Right atrium auricular region (tissue), 2 donors: ENCODE results near the gene CEP170B. TPM values are rescaled to one million over a fixed set of nuclear protein-coding genes. Genes with fewer than 3 reads are reported as not detected.
"Not testable (repeated sequence)": the region's sequence is repeated elsewhere in the genome, so short reads cannot be mapped to it uniquely, and the experiment has no call there.

Experiments
- DNase-seq: peaks from one replicate; pipeline ENCODE4 v3.0.0-alpha.2; 2019; ENCODE audit warnings: low spot score
- H3K27ac ChIP-seq, 2 donors: fragments of 200-600 bp; sonication (generic); 1 replicate in 1 of 2; 2 replicates in 1 of 2; pipeline ENCODE4 v1.5.1; 2016 to 2019
- H3K27me3 ChIP-seq, 2 donors: fragments of 200-600 bp; sonication (generic); one replicate each; pipeline versions ENCODE4 v1.5.1 to v1.6.0; 2017 to 2019
- H3K36me3 ChIP-seq: fragments of 200-600 bp; sonication (generic); one replicate; pipeline ENCODE4 v1.5.1; 2016
- H3K4me1 ChIP-seq, 2 donors: fragments of 200-600 bp; sonication (generic); one replicate each; pipeline versions ENCODE4 v1.5.1 to v1.6.0; 2017 to 2019
- H3K4me3 ChIP-seq, 2 donors: fragments of 200-600 bp; sonication (generic); 1 replicate in 1 of 2; 2 replicates in 1 of 2; pipeline ENCODE4 v1.5.1; 2017 to 2019; ENCODE audit warnings: mild to moderate bottlenecking in 1 of 2, moderate library complexity in 1 of 2
- H3K9me3 ChIP-seq, 2 donors: fragments of 200-600 bp; sonication (generic); one replicate each; pipeline ENCODE4 v1.5.1; 2019
- CTCF ChIP-seq, 2 donors: fragments of 200-600 bp; sonication (generic); IDR thresholded peaks; one replicate each; pipeline ENCODE4 v1.5.1; 2019; ENCODE audit warnings: antibody characterized with exemption in 2 of 2
- total RNA-seq, 2 donors: library from RNA; depleted of rRNA; stranded (reverse); fragments of >200 nt; gene quantifications; one replicate each; pipeline ENCODE4 v1.1.0, GENCODE V29; 2016

Gene CEP170B
- total RNA-seq, 2 donors from 2014 or later: 7.9 to 15.1 TPM

DNA sequence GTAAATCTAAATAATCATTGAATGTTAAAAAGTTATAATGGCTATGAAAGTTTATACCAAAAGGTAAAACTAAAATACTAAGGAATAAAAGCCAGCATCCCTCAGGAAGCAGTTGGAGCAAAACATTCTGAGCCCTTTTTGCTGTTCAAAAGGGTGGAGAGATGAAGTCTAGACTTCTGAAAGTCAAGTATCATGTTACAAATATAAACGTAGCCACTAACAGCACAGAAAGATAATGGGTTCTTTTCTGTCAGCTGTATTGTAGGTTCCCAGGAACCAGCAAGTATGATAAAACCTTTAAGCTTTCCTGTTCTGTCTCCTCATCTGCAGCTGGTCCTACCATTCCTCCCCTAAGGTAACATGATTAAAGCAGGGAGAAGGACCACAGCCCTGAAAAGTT, 43.2 kb downstream of the CEP170B start:
- TF ChIP-seq CTCF (IDR thresholded peaks at IDR 0.05): no peak
- H3K4me3 ChIP-seq: no peak overlapping the region

DNA sequence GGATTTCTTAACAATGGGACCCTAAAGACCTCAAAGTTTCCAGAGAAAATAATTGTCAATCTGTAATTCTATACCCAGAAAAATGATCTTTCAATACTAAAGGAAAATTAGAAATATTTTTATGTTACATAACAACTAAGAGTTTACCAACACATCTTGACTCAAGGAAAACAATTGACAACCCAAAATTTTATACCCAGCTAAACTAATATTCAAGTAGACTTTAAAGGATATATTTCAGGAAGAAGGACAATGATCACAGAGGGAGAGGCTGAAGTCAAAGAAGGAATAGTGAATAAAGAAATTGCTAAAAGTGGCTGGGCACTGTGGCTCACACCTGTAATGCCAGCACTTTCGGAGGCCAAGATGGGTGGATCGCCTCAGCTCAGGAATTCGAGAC, 47.0 kb downstream of the CEP170B start:
- Histone ChIP-seq H3K9me3 (peaks cover 0 to 23% of the 10 kb centered on the region in 2 donors), H3K4me1 (no peaks in the 10 kb centered on the region), H3K36me3 (no peaks in the 10 kb centered on the region), H3K27ac (no peak overlapping the region), H3K27me3 (no peaks in the 10 kb centered on the region), H3K4me3 (no peak overlapping the region)
- no peak for TF ChIP-seq CTCF (IDR thresholded peaks at IDR 0.05)
- DNase-seq: no peak

More for the DNA sequence above, 43.2 kb downstream of the CEP170B start:
- DNase-seq: no peak
- no peak overlapping the region for H3K27ac ChIP-seq
- peaks cover 0 to 23% of the 10 kb centered on the region in 2 donors for H3K9me3 ChIP-seq
- no peaks in the 10 kb centered on the region for H3K4me1 ChIP-seq
- no peaks in the 10 kb centered on the region for H3K36me3 ChIP-seq
- no peaks in the 10 kb centered on the region for H3K27me3 ChIP-seq

DNA sequence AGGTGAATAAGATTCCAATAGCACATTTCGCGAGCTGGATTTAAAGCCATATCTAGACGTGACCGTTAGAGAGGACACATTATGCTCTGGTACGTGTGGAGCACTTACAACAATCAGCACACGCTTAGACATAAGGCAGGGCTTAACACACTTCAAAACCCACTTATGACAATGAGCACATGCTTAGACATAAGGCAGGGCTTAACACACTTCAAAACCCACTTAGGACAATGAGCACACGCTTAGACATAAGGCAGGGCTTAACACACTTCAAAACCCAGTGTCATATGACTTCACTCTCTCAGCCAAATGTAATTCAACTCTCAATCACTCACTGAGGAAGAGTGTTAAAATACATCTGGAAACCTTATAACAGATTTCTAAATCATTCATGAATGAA, 48.4 kb downstream of the CEP170B start:
- H3K9me3 ChIP-seq: peaks cover 0 to 23% of the 10 kb centered on the region in 2 donors
- no peaks in the 10 kb centered on the region for H3K36me3 ChIP-seq
- no peak overlapping the region for H3K4me3 ChIP-seq
- TF ChIP-seq CTCF (IDR thresholded peaks at IDR 0.05): no peak
- H3K4me1 ChIP-seq: no peaks in the 10 kb centered on the region
- no peak overlapping the region for H3K27ac ChIP-seq
- no peak for DNase-seq
- H3K27me3 ChIP-seq: no peaks in the 10 kb centered on the region

DNA sequence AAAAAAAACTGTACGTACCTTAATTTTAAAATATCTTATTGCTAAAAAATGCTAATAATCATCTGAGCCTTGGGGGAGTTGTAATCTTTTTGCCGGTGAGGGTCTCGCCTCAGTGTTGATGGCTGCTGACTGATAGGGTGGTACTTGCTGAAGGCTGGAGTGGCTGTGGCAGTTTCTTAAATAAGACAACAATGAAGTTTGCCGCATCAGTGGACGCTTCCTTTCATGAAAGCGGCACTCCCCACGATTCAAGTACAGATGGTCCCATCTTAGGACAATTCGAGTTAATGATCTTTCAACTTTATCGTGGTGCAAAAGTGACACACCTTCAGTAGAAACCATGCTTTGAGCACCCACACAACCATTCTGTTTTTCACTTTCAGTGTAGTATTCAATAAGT, 52.0 kb downstream of the CEP170B start:
- no peak overlapping the region for H3K4me3 ChIP-seq
- peaks cover 0 to 7% of the 10 kb centered on the region in 2 donors for H3K9me3 ChIP-seq
- no peaks in the 10 kb centered on the region for H3K27me3 ChIP-seq
- H3K4me1 ChIP-seq: no peaks in the 10 kb centered on the region
- H3K27ac ChIP-seq: no peak overlapping the region
- no peaks in the 10 kb centered on the region for H3K36me3 ChIP-seq
- TF ChIP-seq CTCF (IDR thresholded peaks at IDR 0.05): no peak
- no peak for DNase-seq

GRCh38 chr14:104917993-104918392, 52.9 kb downstream of the CEP170B start:
- DNase-seq: no peak
- no peak for TF ChIP-seq CTCF (IDR thresholded peaks at IDR 0.05)
- Histone ChIP-seq H3K4me3 (no peak overlapping the region), H3K27me3 (no peaks in the 10 kb centered on the region), H3K4me1 (no peaks in the 10 kb centered on the region), H3K36me3 (no peaks in the 10 kb centered on the region), H3K27ac (no peak overlapping the region), H3K9me3 (no peaks in the 10 kb centered on the region)

DNA sequence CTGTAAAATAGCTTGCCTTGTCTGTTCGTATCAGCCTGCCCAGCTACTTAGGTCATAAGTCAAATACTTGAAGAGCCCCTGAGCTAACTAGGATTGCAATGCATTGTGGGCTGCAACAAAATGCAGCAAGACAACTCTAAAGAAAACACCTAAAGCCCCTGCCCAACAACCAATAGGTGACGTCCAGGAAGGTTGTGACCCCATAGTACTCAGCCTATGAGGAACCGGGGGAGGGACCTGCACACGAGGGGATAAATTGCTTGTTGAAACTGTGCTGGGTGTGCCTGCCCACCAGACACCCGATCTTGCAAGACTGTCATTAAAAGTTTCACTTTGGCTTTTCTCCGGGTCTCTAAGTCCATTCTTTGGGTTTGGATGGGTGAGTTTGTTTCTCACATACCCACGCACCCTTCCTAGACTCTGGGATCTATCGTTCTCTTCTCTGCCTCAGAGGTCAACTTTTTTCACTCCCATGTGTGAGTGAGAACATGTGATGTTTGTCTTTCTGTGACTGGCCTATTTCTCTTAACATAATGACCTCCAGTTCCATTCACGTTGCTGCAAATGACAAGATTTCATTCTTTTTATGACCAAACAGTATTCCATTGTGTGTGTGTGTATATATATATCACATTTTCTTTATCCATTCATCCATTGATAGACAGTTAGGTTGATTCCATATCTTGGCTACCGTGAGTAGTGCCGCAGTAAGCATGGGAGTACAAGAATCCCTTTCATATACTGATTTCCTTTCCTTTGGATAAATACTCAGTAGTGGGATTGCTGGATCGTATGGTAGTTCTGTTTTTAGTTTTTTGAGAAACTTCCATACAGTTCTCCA, 54.3 kb downstream of the CEP170B start:
- not testable (repeated sequence) for H3K36me3 ChIP-seq, H3K4me1 ChIP-seq, H3K4me3 ChIP-seq, DNase-seq, H3K27me3 ChIP-seq, H3K9me3 ChIP-seq, H3K27ac ChIP-seq
